ENCODE results near the gene RASAL2. TPM values are rescaled to one million over a fixed set of nuclear protein-coding genes. Genes with fewer than 3 reads are reported as not detected.

The RASAL2 gene
- total RNA-seq, 1 donor from 2014 or later = 18.3 TPM

GRCh38 chr1:178133239-178133989 lies 39.5 kb downstream of the RASAL2 start:
- H3K9me3 Mint-ChIP-seq = no peaks in the 10 kb centered on the region
- H3K4me1 Mint-ChIP-seq = no peaks in the 10 kb centered on the region
- H3K79me2 ChIP-seq (ENCODE audit: low read depth) = peaks cover 25% of the 10 kb centered on the region
- peaks cover 2% of the 10 kb centered on the region for H3K36me3 Mint-ChIP-seq
- H3K9me3 ChIP-seq (ENCODE audit: low read depth) = no peaks in the 10 kb centered on the region
- H3K4me3 Mint-ChIP-seq = no peak overlapping the region
- no peak overlapping the region for H3K9ac ChIP-seq
- no peak overlapping the region for H3K4me3 ChIP-seq
- no peak for DNase-seq (ENCODE audit: low spot score)
- peak overlapping the region; percentile 10 for H3K27ac ChIP-seq
- H2AFZ ChIP-seq (replicated peaks) = no peak overlapping the region
- no peaks in the 10 kb centered on the region for H4K20me1 ChIP-seq (ENCODE audit: low read depth)
- no peaks in the 10 kb centered on the region for H3F3A ChIP-seq (ENCODE audit: low read depth)
- H3K4me2 ChIP-seq = no peak overlapping the region
- no peaks in the 10 kb centered on the region for H3K27me3 Mint-ChIP-seq (ENCODE audit: insufficient read depth, low read depth)
- H3K4me1 ChIP-seq = no peaks in the 10 kb centered on the region
- peak overlapping the region; percentile 29 for H3K27ac Mint-ChIP-seq
- H3K36me3 ChIP-seq = no peaks in the 10 kb centered on the region
- no peaks in the 10 kb centered on the region for H3K27me3 ChIP-seq
- TF ChIP-seq, protein P1, sequence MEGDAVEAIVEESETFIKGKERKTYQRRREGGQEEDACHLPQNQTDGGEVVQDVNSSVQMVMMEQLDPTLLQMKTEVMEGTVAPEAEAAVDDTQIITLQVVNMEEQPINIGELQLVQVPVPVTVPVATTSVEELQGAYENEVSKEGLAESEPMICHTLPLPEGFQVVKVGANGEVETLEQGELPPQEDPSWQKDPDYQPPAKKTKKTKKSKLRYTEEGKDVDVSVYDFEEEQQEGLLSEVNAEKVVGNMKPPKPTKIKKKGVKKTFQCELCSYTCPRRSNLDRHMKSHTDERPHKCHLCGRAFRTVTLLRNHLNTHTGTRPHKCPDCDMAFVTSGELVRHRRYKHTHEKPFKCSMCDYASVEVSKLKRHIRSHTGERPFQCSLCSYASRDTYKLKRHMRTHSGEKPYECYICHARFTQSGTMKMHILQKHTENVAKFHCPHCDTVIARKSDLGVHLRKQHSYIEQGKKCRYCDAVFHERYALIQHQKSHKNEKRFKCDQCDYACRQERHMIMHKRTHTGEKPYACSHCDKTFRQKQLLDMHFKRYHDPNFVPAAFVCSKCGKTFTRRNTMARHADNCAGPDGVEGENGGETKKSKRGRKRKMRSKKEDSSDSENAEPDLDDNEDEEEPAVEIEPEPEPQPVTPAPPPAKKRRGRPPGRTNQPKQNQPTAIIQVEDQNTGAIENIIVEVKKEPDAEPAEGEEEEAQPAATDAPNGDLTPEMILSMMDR (IDR thresholded peaks at IDR 0.05) = no peak
- TF ChIP-seq EZH2phosphoT487 (IDR thresholded peaks at IDR 0.05) = no peak
- TF ChIP-seq EZH2 (IDR thresholded peaks at IDR 0.05) = no peak

DNA sequence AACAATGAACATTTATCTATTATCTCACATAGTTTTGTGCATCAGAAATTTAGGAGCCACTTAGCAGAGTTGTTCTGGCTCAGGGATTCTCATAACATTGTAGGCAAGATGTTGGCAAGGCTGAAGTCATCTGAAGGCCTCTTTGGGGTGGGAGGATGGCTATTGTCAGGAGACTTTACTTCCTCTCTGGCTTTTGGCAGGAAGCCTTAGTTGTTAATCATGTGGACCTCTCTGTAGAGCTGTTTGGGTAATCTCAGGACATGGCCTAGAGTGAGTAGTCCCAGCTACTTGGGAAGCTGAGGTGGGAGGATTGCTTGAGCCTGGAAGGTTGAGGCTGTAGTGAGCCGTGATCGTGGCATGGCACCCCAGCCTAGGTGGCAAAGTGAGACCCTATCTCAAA lies 40.2 kb downstream of the RASAL2 start:
- no peak overlapping the region for H2AFZ ChIP-seq (replicated peaks)
- H3K36me3 ChIP-seq = no peaks in the 10 kb centered on the region
- no peak overlapping the region for H3K27ac Mint-ChIP-seq
- no peaks in the 10 kb centered on the region for H3K27me3 ChIP-seq
- H3K4me1 Mint-ChIP-seq = no peaks in the 10 kb centered on the region
- TF ChIP-seq EZH2 (IDR thresholded peaks at IDR 0.05) = no peak
- TF ChIP-seq, protein P1 (IDR thresholded peaks at IDR 0.05) = no peak
- no peak for TF ChIP-seq EZH2phosphoT487 (IDR thresholded peaks at IDR 0.05)
- no peaks in the 10 kb centered on the region for H3K9me3 Mint-ChIP-seq
- H3K9me3 ChIP-seq (ENCODE audit: low read depth) = no peaks in the 10 kb centered on the region
- no peak overlapping the region for H3K4me2 ChIP-seq
- H3K79me2 ChIP-seq (ENCODE audit: low read depth) = peaks cover 19% of the 10 kb centered on the region
- H3K4me3 ChIP-seq = no peak overlapping the region
- H4K20me1 ChIP-seq (ENCODE audit: low read depth) = no peaks in the 10 kb centered on the region
- H3K27me3 Mint-ChIP-seq (ENCODE audit: insufficient read depth, low read depth) = no peaks in the 10 kb centered on the region
- no peak overlapping the region for H3K4me3 Mint-ChIP-seq
- H3K27ac ChIP-seq = no peak overlapping the region
- H3K36me3 Mint-ChIP-seq = peaks cover 2% of the 10 kb centered on the region
- H3K9ac ChIP-seq = no peak overlapping the region
- no peaks in the 10 kb centered on the region for H3K4me1 ChIP-seq
- no peaks in the 10 kb centered on the region for H3F3A ChIP-seq (ENCODE audit: low read depth)
- DNase-seq (ENCODE audit: low spot score) = no peak

- Mint-ChIP-seq H3K27me3 (ENCODE audit: insufficient read depth, low read depth) (no peaks in the 10 kb centered on the region), H3K4me3 (no peak overlapping the region), H3K27ac (no peak overlapping the region), H3K9me3 (peaks cover 7% of the 10 kb centered on the region), H3K4me1 (no peaks in the 10 kb centered on the region), H3K36me3 (peaks cover 2% of the 10 kb centered on the region)
- Histone ChIP-seq H3F3A (ENCODE audit: low read depth) (no peaks in the 10 kb centered on the region), H2AFZ (replicated peaks) (no peak overlapping the region), H3K36me3 (no peaks in the 10 kb centered on the region), H3K27me3 (no peaks in the 10 kb centered on the region), H4K20me1 (ENCODE audit: low read depth) (no peaks in the 10 kb centered on the region), H3K27ac (no peak overlapping the region), H3K4me3 (no peak overlapping the region), H3K79me2 (ENCODE audit: low read depth) (peaks cover 13% of the 10 kb centered on the region), H3K9ac (no peak overlapping the region), H3K9me3 (ENCODE audit: low read depth) (no peaks in the 10 kb centered on the region), H3K4me1 (no peaks in the 10 kb centered on the region), H3K4me2 (no peak overlapping the region)
- no peak for DNase-seq (ENCODE audit: low spot score)
- no peak for TF ChIP-seq EZH2phosphoT487 (IDR thresholded peaks at IDR 0.05)
- TF ChIP-seq EZH2 (IDR thresholded peaks at IDR 0.05) = no peak
- TF ChIP-seq, protein P1 (IDR thresholded peaks at IDR 0.05) = no peak
These were observed 43.3 kb downstream of the RASAL2 start for GRCh38 chr1:178137238-178137637.

All from neural progenitor cell (in vitro differentiated cells).